Activated naive CD4-positive, alpha-beta T cell treated with anti-CD3 and anti-CD28 coated beads for 36 hours (primary cell): ENCODE data around the gene SIX2. TPM values are rescaled to one million over a fixed set of nuclear protein-coding genes. Genes with fewer than 3 reads are reported as not detected.

Experiments used
- CTCF ChIA-PET: fragments of 350-600 bp; sonication (Branson Sonifier 250); formaldehyde crosslinking; loops from one replicate; lab custom pipeline; 2021; ENCODE audit warnings: antibody characterized with exemption; lab: Charles Lee
- DNase-seq: peaks from one replicate; pipeline ENCODE4 v3.0.0-alpha.2; 2020
- H3K27ac Mint-ChIP-seq: one replicate; pipeline ENCODE4 v1.8.0; 2021; ENCODE audit warnings: mild to moderate bottlenecking, mixed read lengths
- H3K27me3 Mint-ChIP-seq: one replicate; pipeline ENCODE4 v1.8.0; 2021; ENCODE audit warnings: low read depth, mixed read lengths
- H3K36me3 Mint-ChIP-seq: one replicate; pipeline ENCODE4 v1.8.0; 2021; ENCODE audit warnings: low read depth, mixed read lengths
- H3K4me1 Mint-ChIP-seq: one replicate; pipeline ENCODE4 v1.8.0; 2021; ENCODE audit warnings: low read depth, mixed read lengths
- H3K4me3 Mint-ChIP-seq: one replicate; pipeline ENCODE4 v1.8.0; 2021; ENCODE audit warnings: mild to moderate bottlenecking, moderate library complexity, mixed read lengths
- H3K9me3 Mint-ChIP-seq: one replicate; pipeline ENCODE4 v1.8.0; 2021; ENCODE audit warnings: mixed read lengths
- intact Hi-C: fragments of 100-400 bp; cut with micrococcal nuclease; formaldehyde crosslinking; loops from one replicate; pipeline ENCODE4 v1.15.1; 2023
- total RNA-seq, 2 experiments: library from RNA; stranded (reverse); gene quantifications; one replicate each; pipeline ENCODE4 v1.2.3, GENCODE V29; 2021

Gene SIX2
- total RNA-seq, 2 experiments from 2014 or later: not detected

DNA sequence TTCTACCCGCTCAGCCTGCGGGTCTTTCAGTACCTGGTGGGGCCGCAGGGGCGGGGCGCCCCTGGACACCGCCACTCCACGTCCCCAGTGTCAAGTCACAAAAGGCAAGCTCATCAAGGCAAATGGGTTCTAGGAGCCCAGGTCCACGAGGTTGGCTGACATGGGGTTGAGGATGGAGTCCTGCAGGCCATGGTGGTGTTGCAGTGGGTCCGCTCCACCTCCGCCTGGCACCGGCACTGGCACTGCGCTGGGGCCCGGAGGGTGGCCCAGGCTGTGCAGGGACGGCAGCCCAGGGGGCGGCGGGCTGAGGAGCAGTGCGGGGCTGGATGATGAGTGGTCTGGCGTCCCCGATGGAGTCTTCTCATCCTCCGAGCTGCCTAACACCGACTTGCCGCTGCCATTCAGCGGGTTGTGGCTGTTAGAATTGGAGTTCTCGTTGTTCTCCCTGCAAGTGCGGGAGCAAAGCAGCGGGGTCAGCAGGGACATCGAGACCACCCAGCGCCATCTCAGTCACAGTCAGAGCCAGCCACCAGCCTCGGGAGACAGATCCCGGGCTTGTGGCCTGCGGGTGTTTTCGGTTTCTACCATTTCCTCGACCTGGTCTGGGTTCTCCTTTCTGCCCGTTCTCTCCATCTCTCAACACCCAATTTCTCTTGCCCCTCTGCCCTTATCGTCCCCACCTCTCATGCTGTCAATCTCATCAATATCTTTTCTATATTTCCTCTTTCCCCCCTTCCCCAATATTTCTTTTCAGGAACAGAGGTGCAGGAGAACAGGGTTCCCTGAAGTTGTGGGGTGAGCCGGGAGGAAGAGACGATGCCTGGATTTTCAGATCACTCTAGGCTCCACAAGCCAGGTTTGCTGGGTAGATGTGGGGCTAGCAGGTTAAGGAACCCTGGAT, 3.0 kb downstream of the SIX2 start:
- Mint-ChIP-seq H3K27ac (no peak overlapping the region), H3K36me3 (no peaks in the 10 kb centered on the region), H3K4me3 (no peak overlapping the region), H3K27me3 (peaks cover 80% of the 10 kb centered on the region), H3K4me1 (peaks cover 34% of the 10 kb centered on the region), H3K9me3 (no peaks in the 10 kb centered on the region)
- CTCF ChIA-PET: interaction anchor here (1.8 kb wide), 1 partner anchor 26 kb away, joined by 4 read pairs; no protein-coding TSS in a partner anchor
- intact Hi-C loops: no loop called here
- DNase-seq: no peak

DNA sequence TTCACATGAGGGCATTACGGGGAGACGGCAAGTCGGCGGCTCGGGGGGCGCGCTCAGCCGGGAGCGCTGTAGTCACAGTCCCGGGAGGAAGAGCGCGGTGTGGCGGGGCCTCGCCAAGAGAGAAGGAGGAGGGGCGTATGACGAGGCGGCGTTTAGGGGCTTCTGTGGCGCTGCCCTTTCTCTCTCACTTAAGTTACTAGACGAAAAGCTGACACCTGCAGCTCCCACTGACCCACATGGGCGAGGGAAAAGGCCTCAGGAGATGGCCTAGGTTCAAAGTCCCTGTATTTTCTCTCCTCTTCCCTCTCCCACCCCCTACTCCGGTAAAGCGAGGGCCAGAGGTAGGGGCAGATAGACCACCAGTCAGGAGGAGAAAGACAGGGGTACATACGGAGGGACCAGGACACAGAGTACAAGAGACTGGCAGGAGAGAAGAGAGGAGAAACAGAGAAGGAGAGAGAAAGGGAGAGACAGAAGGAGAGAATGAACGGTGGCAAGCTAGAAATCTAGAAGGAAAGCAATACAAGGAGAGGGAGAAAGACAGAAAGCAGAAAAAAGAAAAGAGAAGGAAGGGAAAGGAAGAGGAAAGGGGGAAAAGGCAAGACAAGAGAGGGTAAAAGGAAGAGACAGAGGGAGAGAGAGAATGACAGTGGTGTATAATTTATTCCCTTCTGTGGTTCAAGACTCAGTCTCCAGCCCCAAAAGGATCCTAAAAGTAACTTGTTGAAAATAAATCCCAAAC, 3.8 kb downstream of the SIX2 start:
- intact Hi-C loops: no loop called here

DNA sequence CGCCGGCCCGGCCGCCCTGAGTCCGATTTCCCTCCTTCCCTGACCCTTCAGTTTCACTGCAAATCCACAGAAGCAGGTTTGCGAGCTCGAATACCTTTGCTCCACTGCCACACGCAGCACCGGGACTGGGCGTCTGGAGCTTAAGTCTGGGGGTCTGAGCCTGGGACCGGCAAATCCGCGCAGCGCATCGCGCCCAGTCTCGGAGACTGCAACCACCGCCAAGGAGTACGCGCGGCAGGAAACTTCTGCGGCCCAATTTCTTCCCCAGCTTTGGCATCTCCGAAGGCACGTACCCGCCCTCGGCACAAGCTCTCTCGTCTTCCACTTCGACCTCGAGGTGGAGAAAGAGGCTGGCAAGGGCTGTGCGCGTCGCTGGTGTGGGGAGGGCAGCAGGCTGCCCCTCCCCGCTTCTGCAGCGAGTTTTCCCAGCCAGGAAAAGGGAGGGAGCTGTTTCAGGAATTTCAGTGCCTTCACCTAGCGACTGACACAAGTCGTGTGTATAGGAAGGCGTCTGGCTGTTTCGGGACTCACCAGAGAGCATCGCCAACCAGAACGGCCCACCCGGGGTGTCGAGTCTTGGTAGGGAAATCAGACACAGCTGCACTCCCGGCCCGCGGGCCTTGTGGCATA, 4.6 kb downstream of the SIX2 start:
- CTCF ChIA-PET: interaction anchor here (1.1 kb wide), 1 partner anchor 49 kb away, joined by 3 read pairs; no protein-coding TSS in a partner anchor
- DNase-seq: no peak
- Mint-ChIP-seq H3K4me1 (peaks cover 31% of the 10 kb centered on the region), H3K27me3 (peaks cover 79% of the 10 kb centered on the region), H3K9me3 (no peaks in the 10 kb centered on the region), H3K27ac (no peak overlapping the region), H3K4me3 (no peak overlapping the region), H3K36me3 (no peaks in the 10 kb centered on the region)
- intact Hi-C loops: loop anchor here (1.0 kb wide), 1 partner anchor 165 kb away; no protein-coding TSS in a partner anchor

More for the DNA sequence above, 3.8 kb downstream of the SIX2 start:
- Mint-ChIP-seq H3K9me3 (no peaks in the 10 kb centered on the region), H3K4me3 (no peak overlapping the region), H3K27ac (no peak overlapping the region), H3K36me3 (no peaks in the 10 kb centered on the region), H3K27me3 (peaks cover 79% of the 10 kb centered on the region), H3K4me1 (peaks cover 34% of the 10 kb centered on the region)
- DNase-seq: no peak
- CTCF ChIA-PET: interaction anchor here (1.1 kb wide), 1 partner anchor 50 kb away, joined by 3 read pairs; no protein-coding TSS in a partner anchor

DNA sequence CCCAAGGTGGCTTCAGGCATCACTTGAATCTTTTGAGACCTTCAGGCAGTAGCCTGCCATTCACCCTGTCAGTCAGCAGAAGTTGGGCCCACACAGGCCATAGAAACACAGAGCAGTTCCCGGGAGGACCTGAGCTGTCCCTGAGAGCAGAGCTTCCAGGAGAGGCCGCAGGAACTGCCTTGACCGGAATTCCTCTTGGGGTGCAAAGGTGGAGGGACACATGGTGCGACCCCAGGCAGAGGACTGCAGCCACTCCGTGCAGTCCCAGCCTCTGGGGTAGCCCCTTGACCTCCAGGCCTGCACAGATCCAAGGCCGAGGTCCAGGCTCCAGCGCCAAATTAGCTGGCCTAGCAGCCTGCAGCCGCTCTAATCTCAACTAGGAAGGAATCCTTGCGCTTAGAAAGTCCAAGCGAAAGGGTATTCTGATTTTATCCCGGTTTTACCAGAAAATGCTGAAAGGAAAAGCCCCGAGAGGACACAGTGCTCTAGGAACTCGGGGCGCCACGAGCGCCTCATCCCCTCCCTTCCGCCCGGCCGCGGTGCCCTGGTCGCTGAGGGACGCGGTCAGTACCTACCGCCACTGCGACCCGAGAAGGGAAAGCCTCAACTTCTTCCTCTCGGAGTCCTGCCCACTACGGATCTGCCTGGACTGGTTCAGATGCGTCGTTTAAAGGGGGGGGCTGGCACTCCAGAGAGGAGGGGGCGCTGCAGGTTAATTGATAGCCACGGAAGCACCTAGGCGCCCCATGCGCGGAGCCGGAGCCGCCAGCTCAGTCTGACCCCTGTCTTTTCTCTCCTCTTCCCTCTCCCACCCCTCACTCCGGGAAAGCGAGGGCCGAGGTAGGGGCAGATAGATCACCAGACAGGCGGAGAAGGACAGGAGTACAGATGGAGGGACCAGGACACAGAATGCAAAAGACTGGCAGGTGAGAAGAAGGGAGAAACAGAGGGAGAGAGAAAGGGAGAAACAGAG, 5.4 kb downstream of the SIX2 start:
- H3K36me3 Mint-ChIP-seq: no peaks in the 10 kb centered on the region
- DNase-seq: no peak
- H3K27me3 Mint-ChIP-seq: peaks cover 82% of the 10 kb centered on the region
- CTCF ChIA-PET: interaction anchor here (1.1 kb wide), 1 partner anchor 49 kb away, joined by 3 read pairs; no protein-coding TSS in a partner anchor
- H3K27ac Mint-ChIP-seq: no peak overlapping the region
- H3K9me3 Mint-ChIP-seq: no peaks in the 10 kb centered on the region
- no peak overlapping the region for H3K4me3 Mint-ChIP-seq
- intact Hi-C loops: loop anchor here (1.0 kb wide), 1 partner anchor 165 kb away; no protein-coding TSS in a partner anchor
- peaks cover 28% of the 10 kb centered on the region for H3K4me1 Mint-ChIP-seq

DNA sequence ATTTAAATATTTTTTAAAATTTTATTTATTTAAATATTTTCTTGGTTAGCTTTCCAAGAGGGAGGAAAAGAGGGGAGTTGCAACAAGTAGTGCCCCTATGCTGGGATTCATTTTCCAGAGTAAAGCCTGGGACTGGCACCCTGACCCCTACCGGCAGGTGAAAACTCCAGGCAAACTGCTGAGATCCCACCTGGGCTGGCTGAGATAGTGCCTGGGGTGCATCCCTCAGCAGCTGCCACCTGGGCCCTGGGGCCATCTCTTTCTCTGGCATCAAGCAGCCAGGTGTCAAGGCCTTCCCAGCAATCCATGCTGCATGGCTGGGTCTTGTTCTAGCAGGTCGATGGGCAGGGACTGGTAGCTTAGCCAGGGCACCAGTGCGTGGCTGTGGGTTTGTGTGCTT, 6.6 kb downstream of the SIX2 start:
- H3K4me3 Mint-ChIP-seq: no peak overlapping the region
- no peaks in the 10 kb centered on the region for H3K36me3 Mint-ChIP-seq
- no peaks in the 10 kb centered on the region for H3K9me3 Mint-ChIP-seq
- H3K27ac Mint-ChIP-seq: no peak overlapping the region
- DNase-seq: no peak
- H3K4me1 Mint-ChIP-seq: peaks cover 27% of the 10 kb centered on the region
- CTCF ChIA-PET: interaction anchor here (0.5 kb wide), 1 partner anchor 168 kb away, joined by 3 read pairs; no protein-coding TSS in a partner anchor
- H3K27me3 Mint-ChIP-seq: peaks cover 81% of the 10 kb centered on the region
- intact Hi-C loops: no loop called here

DNA sequence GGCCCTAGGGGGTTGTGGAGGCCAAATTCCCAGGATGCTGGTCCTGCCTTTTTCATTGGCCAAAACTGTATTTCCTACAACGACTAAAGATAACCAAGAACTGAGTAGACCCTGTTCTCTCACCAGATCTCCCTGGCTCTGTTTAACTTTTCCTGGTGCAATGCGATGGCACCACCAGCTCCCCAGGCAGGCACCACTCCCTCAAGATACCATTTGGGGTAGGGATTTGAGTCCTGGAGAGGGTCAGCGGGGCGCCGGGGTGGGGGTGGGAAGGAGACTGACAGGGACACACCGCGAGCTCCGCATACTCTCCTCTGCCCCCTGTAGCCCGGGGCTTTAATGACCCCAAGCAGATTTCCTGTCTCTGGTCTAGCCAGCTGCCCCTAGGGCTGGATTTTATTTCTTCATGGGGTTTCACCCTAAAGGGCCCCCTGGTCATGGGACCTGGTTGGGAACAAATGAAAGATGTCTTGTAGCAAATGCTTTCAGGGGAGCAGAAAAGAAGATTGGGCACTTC, 7.3 kb downstream of the SIX2 start:
- Mint-ChIP-seq H3K4me1 (peaks cover 27% of the 10 kb centered on the region), H3K4me3 (peak overlapping the region; percentile 55), H3K27me3 (peaks cover 79% of the 10 kb centered on the region), H3K9me3 (no peaks in the 10 kb centered on the region), H3K36me3 (no peaks in the 10 kb centered on the region), H3K27ac (no peak overlapping the region)
- DNase-seq: no peak
- CTCF ChIA-PET: interaction anchor here (0.5 to 0.7 kb wide), 2 partner anchors 28 to 167 kb away, joined by 3 read pairs; no protein-coding TSS in a partner anchor
- intact Hi-C loops: no loop called here

DNA sequence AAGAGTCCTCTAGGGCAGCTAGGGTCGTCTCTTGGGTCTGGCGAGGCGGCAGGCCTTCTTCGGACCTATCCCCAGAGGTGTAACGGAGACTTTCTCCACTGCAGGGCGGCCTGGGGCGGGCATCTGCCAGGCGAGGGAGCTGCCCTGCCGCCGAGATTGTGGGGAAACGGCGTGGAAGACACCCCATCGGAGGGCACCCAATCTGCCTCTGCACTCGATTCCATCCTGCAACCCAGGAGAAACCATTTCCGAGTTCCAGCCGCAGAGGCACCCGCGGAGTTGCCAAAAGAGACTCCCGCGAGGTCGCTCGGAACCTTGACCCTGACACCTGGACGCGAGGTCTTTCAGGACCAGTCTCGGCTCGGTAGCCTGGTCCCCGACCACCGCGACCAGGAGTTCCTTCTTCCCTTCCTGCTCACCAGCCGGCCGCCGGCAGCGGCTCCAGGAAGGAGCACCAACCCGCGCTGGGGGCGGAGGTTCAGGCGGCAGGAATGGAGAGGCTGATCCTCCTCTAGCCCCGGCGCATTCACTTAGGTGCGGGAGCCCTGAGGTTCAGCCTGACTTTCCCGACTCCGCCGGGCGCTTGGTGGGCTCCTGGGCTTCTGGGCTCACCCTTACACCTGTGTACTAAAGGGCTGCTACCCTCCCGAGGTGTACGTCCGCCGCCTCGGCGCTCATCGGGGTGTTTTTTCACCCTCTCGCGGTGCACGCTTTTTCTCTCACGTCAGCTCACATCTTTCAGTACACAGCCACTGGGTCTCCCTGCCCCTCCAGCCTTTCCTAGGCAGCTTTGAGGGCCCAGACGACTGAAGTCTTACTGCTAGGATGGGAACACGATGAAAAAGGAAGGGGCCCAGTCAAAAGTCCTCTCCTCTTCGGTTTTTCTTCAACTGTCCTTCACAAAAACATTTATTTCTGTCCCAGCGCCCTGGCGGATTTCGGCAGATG, 8.1 kb downstream of the SIX2 start:
- Mint-ChIP-seq H3K9me3 (no peaks in the 10 kb centered on the region), H3K27me3 (peaks cover 78% of the 10 kb centered on the region), H3K4me1 (peaks cover 22% of the 10 kb centered on the region), H3K4me3 (peak overlapping the region; percentile 55), H3K27ac (no peak overlapping the region), H3K36me3 (no peaks in the 10 kb centered on the region)
- CTCF ChIA-PET: interaction anchor here (0.7 kb wide), 1 partner anchor 27 kb away, joined by 3 read pairs; no protein-coding TSS in a partner anchor
- DNase-seq: no peak
- intact Hi-C loops: no loop called here

DNA sequence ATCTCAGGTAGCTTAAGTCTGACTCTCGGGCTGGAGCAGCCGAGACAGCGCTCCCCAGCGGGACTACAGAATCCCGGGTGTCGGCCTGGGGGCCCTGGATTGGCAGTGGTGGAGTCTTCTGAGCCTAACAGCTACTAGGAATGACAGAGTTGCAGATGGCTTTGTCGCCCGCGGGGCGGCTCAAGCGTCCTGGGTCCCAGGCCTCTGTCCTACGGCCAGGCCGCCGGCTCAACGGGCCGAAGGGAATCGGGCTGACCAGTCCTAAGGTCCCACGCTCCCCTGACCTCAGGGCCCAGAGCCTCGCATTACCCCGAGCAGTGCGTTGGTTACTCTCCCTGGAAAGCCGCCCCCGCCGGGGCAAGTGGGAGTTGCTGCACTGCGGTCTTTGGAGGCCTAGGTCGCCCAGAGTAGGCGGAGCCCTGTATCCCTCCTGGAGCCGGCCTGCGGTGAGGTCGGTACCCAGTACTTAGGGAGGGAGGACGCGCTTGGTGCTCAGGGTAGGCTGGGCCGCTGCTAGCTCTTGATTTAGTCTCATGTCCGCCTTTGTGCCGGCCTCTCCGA, 8.8 kb downstream of the SIX2 start:
- Mint-ChIP-seq H3K4me3 (peak overlapping the region; percentile 55), H3K9me3 (no peaks in the 10 kb centered on the region), H3K4me1 (peaks cover 18% of the 10 kb centered on the region), H3K27ac (no peak overlapping the region), H3K36me3 (no peaks in the 10 kb centered on the region), H3K27me3 (peaks cover 78% of the 10 kb centered on the region)
- intact Hi-C loops: no loop called here
- CTCF ChIA-PET: interaction anchor here (1.0 kb wide), 1 partner anchor 18 kb away, joined by 4 read pairs; no protein-coding TSS in a partner anchor
- no peak for DNase-seq

DNA sequence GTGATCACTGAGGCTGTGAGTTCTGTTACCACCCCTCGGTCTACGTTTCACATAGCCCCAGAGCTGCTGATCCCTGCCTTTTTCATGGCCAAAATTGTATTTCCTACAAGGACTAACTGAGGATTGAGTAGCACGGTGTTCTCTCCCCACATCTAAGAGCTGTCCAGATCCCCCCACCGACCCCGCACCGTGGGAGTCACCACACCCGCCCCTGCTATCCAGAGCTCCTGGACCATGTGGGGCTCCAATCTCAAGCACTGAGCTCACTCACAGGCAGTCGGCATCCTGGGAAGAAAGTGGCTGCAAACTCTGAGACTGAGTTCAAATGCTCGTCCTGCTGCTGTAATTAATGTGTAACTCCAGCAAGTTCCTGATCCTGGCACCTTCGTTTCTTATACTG, 9.7 kb downstream of the SIX2 start:
- CTCF ChIA-PET: interaction anchor here (1.0 kb wide), 1 partner anchor 17 kb away, joined by 4 read pairs; no protein-coding TSS in a partner anchor

DNA sequence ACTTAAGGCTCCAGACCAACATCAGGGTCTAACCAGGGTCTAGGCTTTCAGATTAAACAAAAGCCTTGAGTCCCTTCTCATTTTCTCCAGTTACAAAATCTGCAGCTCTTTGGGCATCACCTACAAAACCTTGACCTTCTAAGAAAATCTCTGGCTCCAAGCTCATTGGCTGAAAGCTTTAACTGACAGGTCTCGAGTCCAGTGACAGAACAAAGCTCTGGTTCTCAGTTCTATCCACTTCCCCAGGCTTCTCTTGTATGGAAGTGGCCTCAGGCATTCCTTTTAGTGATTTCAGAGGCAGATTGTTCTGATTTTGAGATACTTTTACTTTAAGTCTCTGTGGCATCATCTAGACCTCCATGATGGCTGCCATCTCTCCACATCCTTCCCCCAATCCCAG, 11.3 kb downstream of the SIX2 start:
- Mint-ChIP-seq H3K9me3 (no peaks in the 10 kb centered on the region), H3K4me1 (peaks cover 10% of the 10 kb centered on the region), H3K27me3 (peaks cover 73% of the 10 kb centered on the region), H3K27ac (no peak overlapping the region), H3K4me3 (no peak overlapping the region), H3K36me3 (peaks cover 2% of the 10 kb centered on the region)
- CTCF ChIA-PET: interaction anchor here (1.5 kb wide), 1 partner anchor 16 kb away, joined by 10 read pairs; no protein-coding TSS in a partner anchor
- no peak for DNase-seq
- intact Hi-C loops: no loop called here

More for the DNA sequence above, 9.7 kb downstream of the SIX2 start:
- DNase-seq: no peak
- H3K4me1 Mint-ChIP-seq: peaks cover 14% of the 10 kb centered on the region
- H3K4me3 Mint-ChIP-seq: no peak overlapping the region
- intact Hi-C loops: no loop called here
- H3K27ac Mint-ChIP-seq: no peak overlapping the region
- no peaks in the 10 kb centered on the region for H3K36me3 Mint-ChIP-seq
- peaks cover 75% of the 10 kb centered on the region for H3K27me3 Mint-ChIP-seq
- H3K9me3 Mint-ChIP-seq: no peaks in the 10 kb centered on the region
